SH-SY5Y (cell line): ENCODE data around the gene NRSN2.

Experiments
- GATA2 ChIP-seq: IDR thresholded peaks from 2 replicates; pipeline ENCODE4 v1.6.1; 2011; ENCODE audit warnings: mild to moderate bottlenecking, low read depth, low read length
- GATA3 ChIP-seq: IDR thresholded peaks from 2 replicates; pipeline ENCODE4 v1.6.1; 2011; ENCODE audit warnings: low read depth, mild to moderate bottlenecking, low read length, moderate library complexity

DNA sequence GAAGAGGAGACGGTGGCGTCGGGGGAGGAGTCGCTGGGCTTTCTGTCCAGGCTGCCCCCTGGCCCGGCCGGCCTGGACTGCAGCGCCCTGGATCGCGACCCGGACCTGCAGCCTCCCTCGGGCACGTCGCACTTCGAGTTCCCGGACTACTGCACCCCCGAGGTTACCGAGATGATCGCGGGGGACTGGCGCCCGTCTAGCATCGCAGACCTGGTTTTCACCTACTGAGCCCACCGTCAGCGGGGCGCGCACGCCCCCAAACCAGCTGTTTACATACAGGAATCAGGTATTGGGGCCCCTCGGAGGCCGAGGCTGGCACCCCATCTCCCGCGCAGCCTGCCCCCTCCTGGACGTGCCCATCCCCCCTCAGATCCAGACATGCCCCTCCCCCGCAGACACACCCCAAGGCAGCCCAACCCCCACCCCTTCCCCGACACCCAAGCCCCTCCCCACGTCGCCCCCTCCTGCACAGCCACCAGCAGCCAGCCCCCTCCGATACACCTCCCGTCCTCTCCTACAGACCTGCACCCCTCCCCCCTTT, 20.2 kb upstream of the NRSN2 start:
- no peak for TF ChIP-seq GATA3
- no peak for TF ChIP-seq GATA2
